ENCODE measurements around the gene GCNA.
"Not testable (repeated sequence)": the region's sequence is repeated elsewhere in the genome, so short reads cannot be mapped to it uniquely, and the experiment has no call there.

Gene GCNA

DNA sequence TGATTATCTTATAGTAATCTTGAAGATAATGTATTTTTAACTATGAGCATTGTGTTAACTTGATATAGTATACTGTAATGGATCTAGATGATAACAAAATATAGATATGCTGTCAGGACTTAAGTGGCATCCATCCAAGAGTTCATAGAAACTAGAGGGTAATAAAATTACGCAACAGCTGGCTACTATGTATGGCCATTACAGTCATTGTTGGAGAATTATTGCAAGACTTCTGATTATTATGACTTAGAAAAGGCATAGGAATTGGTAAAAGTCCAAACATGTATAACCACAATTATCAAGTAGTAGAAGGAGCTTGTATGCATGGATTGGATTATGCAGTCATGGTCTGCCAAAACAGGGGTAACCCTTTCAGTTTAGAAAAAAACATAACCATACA is 35.8 kb upstream of the GCNA start:
- Histone ChIP-seq H3K9ac (ENCODE audit: low read length) (no peak overlapping the region), H3K27me3 (ENCODE audit: control insufficient read depth, insufficient read depth, low read length) (no peaks in the 10 kb centered on the region), H3K4me3 (ENCODE audit: low read length) (no peak overlapping the region), H3K4me1 (ENCODE audit: control insufficient read depth, insufficient read depth, low read length) (peaks cover 13% of the 10 kb centered on the region), H3K36me3 (ENCODE audit: control insufficient read depth, insufficient read depth, low read length) (no peaks in the 10 kb centered on the region), H3K9me3 (ENCODE audit: control insufficient read depth, low read length) (no peaks in the 10 kb centered on the region)

GRCh38 chrX:71542825-71543224 is 35.4 kb upstream of the GCNA start:
- H3K36me3 ChIP-seq (ENCODE audit: control insufficient read depth, insufficient read depth, low read length) = no peaks in the 10 kb centered on the region
- no peak overlapping the region for H3K9ac ChIP-seq (ENCODE audit: low read length)

GRCh38 chrX:71543316-71543715 is 34.9 kb upstream of the GCNA start:
- Histone ChIP-seq H3K9ac (ENCODE audit: low read length) (no peak overlapping the region), H3K4me3 (ENCODE audit: low read length) (no peak overlapping the region), H3K4me1 (ENCODE audit: control insufficient read depth, insufficient read depth, low read length) (peaks cover 13% of the 10 kb centered on the region), H3K27me3 (ENCODE audit: control insufficient read depth, insufficient read depth, low read length) (no peaks in the 10 kb centered on the region), H3K36me3 (ENCODE audit: control insufficient read depth, insufficient read depth, low read length) (no peaks in the 10 kb centered on the region), H3K9me3 (ENCODE audit: control insufficient read depth, low read length) (no peaks in the 10 kb centered on the region)

More at GRCh38 chrX:71542825-71543224, 35.4 kb upstream of the GCNA start:
- no peaks in the 10 kb centered on the region for H3K27me3 ChIP-seq (ENCODE audit: control insufficient read depth, insufficient read depth, low read length)
- H3K4me3 ChIP-seq (ENCODE audit: low read length) = no peak overlapping the region
- H3K9me3 ChIP-seq (ENCODE audit: control insufficient read depth, low read length) = no peaks in the 10 kb centered on the region
- H3K4me1 ChIP-seq (ENCODE audit: control insufficient read depth, insufficient read depth, low read length) = peaks cover 13% of the 10 kb centered on the region

DNA sequence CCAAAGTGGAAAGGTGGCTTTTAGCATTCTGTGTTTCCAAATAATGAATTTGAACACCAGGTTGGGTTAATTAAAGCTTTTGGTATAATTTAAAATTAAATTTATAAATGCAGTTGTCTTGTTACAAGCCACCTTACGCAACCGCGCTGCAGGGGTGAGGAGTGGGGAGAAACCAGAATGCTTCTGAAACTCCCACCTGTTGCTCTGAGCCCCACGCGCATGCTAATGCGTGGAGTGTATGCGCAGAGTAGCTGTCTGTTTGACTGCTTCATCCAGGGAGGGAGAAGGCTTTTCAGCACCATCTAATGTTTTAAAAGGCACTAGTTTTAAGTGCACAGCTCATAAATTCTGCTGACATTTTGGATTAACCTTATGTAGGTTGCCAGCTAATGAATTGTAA is 32.9 kb upstream of the GCNA start:
- Histone ChIP-seq H3K4me1 (ENCODE audit: control insufficient read depth, insufficient read depth, low read length) (peaks cover 13% of the 10 kb centered on the region), H3K36me3 (ENCODE audit: control insufficient read depth, insufficient read depth, low read length) (no peaks in the 10 kb centered on the region), H3K27me3 (ENCODE audit: control insufficient read depth, insufficient read depth, low read length) (no peaks in the 10 kb centered on the region)

DNA sequence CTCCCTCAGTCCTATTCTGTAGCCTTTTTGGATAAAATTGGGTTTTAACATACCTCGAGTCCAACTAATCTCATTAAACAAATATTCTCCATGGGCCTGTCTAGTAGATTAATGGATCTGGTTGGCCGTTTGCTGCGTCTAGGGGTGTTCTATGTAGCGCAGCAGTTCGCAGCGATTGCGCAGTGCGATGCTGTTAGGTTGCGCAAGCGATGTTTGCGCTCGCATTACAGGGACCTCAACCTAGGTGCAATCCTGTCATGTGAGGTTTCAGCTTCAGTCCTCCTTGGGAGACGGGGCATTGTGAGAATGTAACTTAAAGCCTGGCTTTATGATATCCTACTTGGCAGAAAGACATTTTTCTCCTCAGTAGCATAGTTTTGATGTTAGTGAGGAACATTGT is 31.4 kb upstream of the GCNA start:
- no peak overlapping the region for H3K9ac ChIP-seq (ENCODE audit: low read length)
- H3K4me3 ChIP-seq (ENCODE audit: low read length) = no peak overlapping the region
- no peaks in the 10 kb centered on the region for H3K36me3 ChIP-seq (ENCODE audit: control insufficient read depth, insufficient read depth, low read length)
- H3K4me1 ChIP-seq (ENCODE audit: control insufficient read depth, insufficient read depth, low read length) = peaks cover 6% of the 10 kb centered on the region
- no peaks in the 10 kb centered on the region for H3K9me3 ChIP-seq (ENCODE audit: control insufficient read depth, low read length)
- H3K27me3 ChIP-seq (ENCODE audit: control insufficient read depth, insufficient read depth, low read length) = no peaks in the 10 kb centered on the region

More for the DNA sequence above, 32.9 kb upstream of the GCNA start:
- H3K9ac ChIP-seq (ENCODE audit: low read length) = no peak overlapping the region
- H3K4me3 ChIP-seq (ENCODE audit: low read length) = no peak overlapping the region
- no peaks in the 10 kb centered on the region for H3K9me3 ChIP-seq (ENCODE audit: control insufficient read depth, low read length)

- Histone ChIP-seq H3K4me3 (ENCODE audit: low read length) (no peak overlapping the region), H3K36me3 (ENCODE audit: control insufficient read depth, insufficient read depth, low read length) (no peaks in the 10 kb centered on the region), H3K27me3 (ENCODE audit: control insufficient read depth, insufficient read depth, low read length) (no peaks in the 10 kb centered on the region)
These were observed 30.9 kb upstream of the GCNA start for GRCh38 chrX:71547339-71547738.

DNA sequence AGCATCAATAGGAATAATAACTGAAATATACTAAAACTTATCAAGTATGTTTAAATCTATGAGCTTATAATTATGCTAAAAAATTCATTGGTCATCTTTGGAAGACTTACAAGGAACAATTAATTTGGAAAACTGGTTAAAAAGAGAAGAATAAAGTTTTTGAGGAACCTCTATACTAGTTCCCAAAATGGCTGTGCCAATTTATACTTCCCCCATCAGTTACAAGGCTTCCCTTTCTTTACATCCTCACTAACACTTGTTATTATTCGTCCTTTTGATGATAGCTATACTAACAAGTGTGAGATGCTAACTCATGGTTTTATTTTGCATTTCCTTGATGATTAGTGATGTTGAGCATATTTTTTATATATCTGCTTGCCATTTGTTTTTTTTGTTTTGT is 28.3 kb upstream of the GCNA start:
- Histone ChIP-seq H3K4me3 (ENCODE audit: low read length) (no peak overlapping the region), H3K4me1 (ENCODE audit: control insufficient read depth, insufficient read depth, low read length) (no peaks in the 10 kb centered on the region), H3K27me3 (ENCODE audit: control insufficient read depth, insufficient read depth, low read length) (no peaks in the 10 kb centered on the region), H3K9ac (ENCODE audit: low read length) (no peak overlapping the region), H3K36me3 (ENCODE audit: control insufficient read depth, insufficient read depth, low read length) (no peaks in the 10 kb centered on the region), H3K9me3 (ENCODE audit: control insufficient read depth, low read length) (no peaks in the 10 kb centered on the region)

More at GRCh38 chrX:71547339-71547738, 30.9 kb upstream of the GCNA start:
- Histone ChIP-seq H3K4me1 (ENCODE audit: control insufficient read depth, insufficient read depth, low read length) (peaks cover 6% of the 10 kb centered on the region), H3K9ac (ENCODE audit: low read length) (no peak overlapping the region), H3K9me3 (ENCODE audit: control insufficient read depth, low read length) (no peaks in the 10 kb centered on the region)

DNA sequence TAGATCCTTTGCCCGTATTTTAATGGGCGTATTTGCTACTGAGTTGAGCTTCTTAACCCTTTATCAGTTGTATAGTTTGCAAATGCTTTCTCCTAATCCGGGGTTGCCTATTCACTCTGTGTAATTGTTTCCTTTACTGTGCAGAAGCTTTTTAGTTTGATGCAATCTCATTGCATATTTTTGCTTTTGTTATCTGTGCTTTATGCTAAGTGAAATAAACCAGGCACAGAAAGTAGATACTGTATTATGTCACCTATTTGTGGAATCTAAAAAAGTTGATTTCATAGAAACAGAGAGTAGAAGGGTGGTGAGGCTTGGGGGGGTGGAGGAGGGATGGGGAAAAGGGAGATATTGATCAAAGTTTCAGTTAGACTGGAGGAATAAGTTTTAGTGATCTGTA is 27.7 kb upstream of the GCNA start:
- H3K4me1 ChIP-seq (ENCODE audit: control insufficient read depth, insufficient read depth, low read length) = no peaks in the 10 kb centered on the region
- H3K4me3 ChIP-seq (ENCODE audit: low read length) = no peak overlapping the region
- no peaks in the 10 kb centered on the region for H3K9me3 ChIP-seq (ENCODE audit: control insufficient read depth, low read length)
- no peaks in the 10 kb centered on the region for H3K27me3 ChIP-seq (ENCODE audit: control insufficient read depth, insufficient read depth, low read length)
- no peaks in the 10 kb centered on the region for H3K36me3 ChIP-seq (ENCODE audit: control insufficient read depth, insufficient read depth, low read length)
- H3K9ac ChIP-seq (ENCODE audit: low read length) = no peak overlapping the region

- Histone ChIP-seq H3K4me1 (ENCODE audit: control insufficient read depth, insufficient read depth, low read length) (no peaks in the 10 kb centered on the region), H3K4me3 (ENCODE audit: low read length) (no peak overlapping the region), H3K9me3 (ENCODE audit: control insufficient read depth, low read length) (no peaks in the 10 kb centered on the region), H3K9ac (ENCODE audit: low read length) (no peak overlapping the region), H3K36me3 (ENCODE audit: control insufficient read depth, insufficient read depth, low read length) (no peaks in the 10 kb centered on the region), H3K27me3 (ENCODE audit: control insufficient read depth, insufficient read depth, low read length) (no peaks in the 10 kb centered on the region)
These were observed 22.2 kb upstream of the GCNA start for GRCh38 chrX:71556036-71556435.

DNA sequence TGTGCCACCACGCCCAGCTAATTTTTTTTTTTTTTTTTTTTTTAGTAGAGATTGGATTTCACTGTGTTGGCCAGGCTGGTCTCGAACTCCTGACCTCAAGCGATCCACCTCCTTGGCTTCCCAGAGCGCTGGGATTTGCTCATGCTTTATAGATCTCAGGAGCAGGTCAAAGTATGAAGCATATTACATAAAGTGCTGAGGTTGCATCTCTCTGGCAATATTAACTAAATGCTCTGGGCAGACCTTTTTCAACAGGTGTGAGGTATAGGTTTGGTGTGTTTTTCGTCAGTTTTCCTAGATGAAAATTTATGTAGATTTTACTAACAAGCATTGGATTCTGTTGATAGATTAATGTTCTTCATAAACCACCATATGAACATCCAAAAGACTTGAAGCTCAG is 19.3 kb upstream of the GCNA start:
- no peaks in the 10 kb centered on the region for H3K27me3 ChIP-seq (ENCODE audit: control insufficient read depth, insufficient read depth, low read length)
- H3K9me3 ChIP-seq (ENCODE audit: control insufficient read depth, low read length) = no peaks in the 10 kb centered on the region
- H3K36me3 ChIP-seq (ENCODE audit: control insufficient read depth, insufficient read depth, low read length) = no peaks in the 10 kb centered on the region
- H3K4me1 ChIP-seq (ENCODE audit: control insufficient read depth, insufficient read depth, low read length) = no peaks in the 10 kb centered on the region
- H3K9ac ChIP-seq (ENCODE audit: low read length) = no peak overlapping the region
- H3K4me3 ChIP-seq (ENCODE audit: low read length) = no peak overlapping the region

GRCh38 chrX:71559773-71560172 is 18.5 kb upstream of the GCNA start:
- not testable (repeated sequence) for H3K27me3 ChIP-seq (ENCODE audit: control insufficient read depth, insufficient read depth, low read length); H3K4me3 ChIP-seq (ENCODE audit: low read length); H3K36me3 ChIP-seq (ENCODE audit: control insufficient read depth, insufficient read depth, low read length); H3K9ac ChIP-seq (ENCODE audit: low read length); H3K4me1 ChIP-seq (ENCODE audit: control insufficient read depth, insufficient read depth, low read length); H3K9me3 ChIP-seq (ENCODE audit: control insufficient read depth, low read length)

DNA sequence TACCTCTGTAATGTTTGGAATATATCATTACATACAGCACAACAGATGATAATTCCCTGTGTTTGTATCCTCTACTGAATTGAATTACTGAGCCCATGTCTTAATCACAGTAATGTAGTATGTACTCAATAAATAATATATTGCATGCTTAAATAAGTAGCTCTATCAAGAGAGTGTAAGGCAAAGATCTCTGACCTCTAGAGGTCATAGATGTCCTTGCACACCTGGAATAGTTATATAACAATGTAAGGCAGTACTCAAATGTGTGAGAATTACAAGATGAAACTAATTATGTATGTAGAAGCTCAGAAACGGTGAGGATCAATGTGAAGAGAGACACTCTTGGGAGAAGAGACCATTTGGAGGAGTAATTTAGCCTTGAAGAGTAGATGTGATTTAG is 14.3 kb upstream of the GCNA start:
- Histone ChIP-seq H3K36me3 (ENCODE audit: control insufficient read depth, insufficient read depth, low read length) (no peaks in the 10 kb centered on the region), H3K27me3 (ENCODE audit: control insufficient read depth, insufficient read depth, low read length) (no peaks in the 10 kb centered on the region), H3K4me1 (ENCODE audit: control insufficient read depth, insufficient read depth, low read length) (no peaks in the 10 kb centered on the region), H3K9me3 (ENCODE audit: control insufficient read depth, low read length) (no peaks in the 10 kb centered on the region), H3K9ac (ENCODE audit: low read length) (no peak overlapping the region), H3K4me3 (ENCODE audit: low read length) (no peak overlapping the region)

GRCh38 chrX:71565474-71566041 is 12.7 kb upstream of the GCNA start:
- H3K4me3 ChIP-seq (ENCODE audit: low read length) = no peak overlapping the region
- no peaks in the 10 kb centered on the region for H3K36me3 ChIP-seq (ENCODE audit: control insufficient read depth, insufficient read depth, low read length)
- H3K4me1 ChIP-seq (ENCODE audit: control insufficient read depth, insufficient read depth, low read length) = no peaks in the 10 kb centered on the region
- no peaks in the 10 kb centered on the region for H3K9me3 ChIP-seq (ENCODE audit: control insufficient read depth, low read length)
- H3K27me3 ChIP-seq (ENCODE audit: control insufficient read depth, insufficient read depth, low read length) = no peaks in the 10 kb centered on the region
- no peak overlapping the region for H3K9ac ChIP-seq (ENCODE audit: low read length)
